ENCODE measurements around the gene TRIM26. TPM values are rescaled to one million over a fixed set of nuclear protein-coding genes. Genes with fewer than 3 reads are reported as not detected.

TRIM26 gene
- total and polyA plus RNA-seq, 2 experiments from 2014 or later, result 11.0 to 38.0 TPM

GRCh38 chr6:30198166-30199084 is 14.8 kb downstream of the TRIM26 start:
- no peaks in the 10 kb centered on the region for H3K27me3 ChIP-seq (ENCODE audit: insufficient read depth)
- H3K4me2 ChIP-seq, result no peak overlapping the region
- Mint-ChIP-seq H3K36me3 (ENCODE audit: low read depth) (peaks cover 41% of the 10 kb centered on the region), H3K27ac (no peak overlapping the region), H3K4me3 (no peak overlapping the region), H3K9me3 (no peaks in the 10 kb centered on the region), H3K4me1 (peaks cover 13% of the 10 kb centered on the region), H3K27me3 (ENCODE audit: insufficient read depth, low read depth, poor library complexity) (peaks cover 7% of the 10 kb centered on the region)
- no peaks in the 10 kb centered on the region for H3K9me2 ChIP-seq (ENCODE audit: insufficient read depth)
- H3K4me1 ChIP-seq (ENCODE audit: insufficient read depth), result peaks cover 23% of the 10 kb centered on the region
- H3F3A ChIP-seq (replicated peaks; ENCODE audit: low read depth), result no peaks in the 10 kb centered on the region
- peaks cover 15% of the 10 kb centered on the region for H3K79me2 ChIP-seq (replicated peaks; ENCODE audit: insufficient read depth)
- H4K20me1 ChIP-seq (replicated peaks; ENCODE audit: insufficient read depth), result peaks cover 13% of the 10 kb centered on the region
- H3K4me3 ChIP-seq, result no peak overlapping the region
- H3K27ac ChIP-seq (ENCODE audit: low read depth), result no peak overlapping the region
- no peak overlapping the region for H2AFZ ChIP-seq
- TF ChIP-seq CREB1 (CRISPR knock-in tag; IDR thresholded peaks at IDR 0.05; ENCODE audit: low read depth) (no peak), ZNF331 (CRISPR knock-in tag; IDR thresholded peaks at IDR 0.05; ENCODE audit: low read depth) (no peak), CTCF (conservative IDR thresholded peaks at IDR 0.05; ENCODE audit: low read depth in 2 of 2) (no peak), ETS1 (IDR thresholded peaks at IDR 0.05) (no peak), JUNB (IDR thresholded peaks at IDR 0.05; ENCODE audit: unreplicated experiment) (no peak), STAT1 (IDR thresholded peaks at IDR 0.05; ENCODE audit: unreplicated experiment) (no peak), NANOG (IDR thresholded peaks at IDR 0.05; ENCODE audit: borderline replicate concordance) (no peak), EZH2 (IDR thresholded peaks at IDR 0.05; ENCODE audit: low read depth, unreplicated experiment) (no peak), ZNF462 (CRISPR knock-in tag; IDR thresholded peaks at IDR 0.05) (no peak), EZH2phosphoT487 (IDR thresholded peaks at IDR 0.05; ENCODE audit: unreplicated experiment) (no peak), REST (IDR thresholded peaks at IDR 0.05; ENCODE audit: unreplicated experiment) (no peak), POLR2AphosphoS5 (IDR thresholded peaks at IDR 0.05; ENCODE audit: low read depth) (no peak), ZNF114 (CRISPR knock-in tag; IDR thresholded peaks at IDR 0.05) (no peak)
- peaks cover 9% of the 10 kb centered on the region; the same call in 1 of the 2 replicates for H3K36me3 ChIP-seq (ENCODE audit: insufficient read depth)
- no peak for DNase-seq (ENCODE audit: low spot score)
- no peak for ATAC-seq

All from GM23338 (cell line).